A549 (cell line): Measurements from ENCODE around the gene BRSK2. TPM values are rescaled to one million over a fixed set of nuclear protein-coding genes. Genes with fewer than 3 reads are reported as not detected.

Source experiments
- ATAC-seq, 2 experiments: fragments of 200-7000 bp in 1 of 2; fragments of >200 bp in 1 of 2; cut with Nextera tagmentation in 1 of 2; cut with Tn5 transposase in 1 of 2; 3 replicates each; pipeline versions ENCODE4 v1.8.0 to v1.9.1; 2018 to 2020; ENCODE audit warnings: mild to moderate bottlenecking in 1 of 2, moderate library complexity in 1 of 2
- CTCF ChIA-PET: fragments of 300-600 bp; sonication (Branson Sonifier 250); formaldehyde crosslinking; extraction: SDS; loops from one replicate; lab custom pipeline; 2021; ENCODE audit warnings: antibody characterized with exemption, inconsistent platforms; lab: Yijun Ruan, JAX
- POLR2A ChIA-PET: fragments of 350-600 bp; formaldehyde crosslinking; extraction: SDS; loops from one replicate; lab custom pipeline; 2021; ENCODE audit warnings: antibody characterized with exemption, inconsistent platforms; lab: Yijun Ruan, JAX
- DNase-seq, 2 experiments: peaks; one replicate each; pipeline versions ENCODE4 v3.0.0 to v3.0.0-alpha.2; 2011 to 2016; ENCODE audit warnings: low read depth in 1 of 2, low spot score in 1 of 2
- FAIRE-seq: peaks from 2 replicates; lab custom pipeline; 2011; peaks lifted over from hg19 to GRCh38; lab: Jason Lieb, UNC
- H3K27ac ChIP-seq, 2 experiments: fragments of >200 bp; sonication (Bioruptor Twin); formaldehyde crosslinking; 3 replicates each; pipeline ENCODE4 v1.5.1; 2016 to 2017
- H3K4me1 ChIP-seq: fragments of >200 bp; sonication (Bioruptor Twin); formaldehyde crosslinking; 3 replicates; pipeline ENCODE4 v1.6.1; 2016
- H3K4me2 ChIP-seq: fragments of >200 bp; sonication (Bioruptor Twin); formaldehyde crosslinking; 3 replicates; pipeline ENCODE4 v1.6.1; 2016
- H3K4me3 ChIP-seq: fragments of >200 bp; sonication (Bioruptor Twin); formaldehyde crosslinking; 3 replicates; pipeline ENCODE4 v1.5.1; 2016
- H3K9me3 ChIP-seq: fragments of >200 bp; sonication (Bioruptor Twin); formaldehyde crosslinking; 3 replicates; pipeline ENCODE4 v1.6.1; 2016
- BHLHE40 ChIP-seq: IDR thresholded peaks from 2 replicates; pipeline ENCODE4 v1.6.1; 2012; ENCODE audit warnings: low read depth, low read length, inconsistent platforms
- CBX2 ChIP-seq: fragments of 200-600 bp; sonication (generic); IDR thresholded peaks from 2 replicates; pipeline ENCODE4 v1.6.1; 2016; ENCODE audit warnings: low read depth, mild to moderate bottlenecking, borderline replicate concordance
- CBX8 ChIP-seq: fragments of 200-600 bp; sonication (generic); IDR thresholded peaks from 2 replicates; pipeline ENCODE4 v1.6.1; 2016
- CHD2 ChIP-seq: fragments of 150-350 bp; IDR thresholded peaks from 2 replicates; pipeline ENCODE4 v1.6.1; 2014; ENCODE audit warnings: low read length; ENCODE audit not compliant: partially characterized antibody
- CHD4 ChIP-seq: fragments of 200-600 bp; sonication (generic); IDR thresholded peaks from 2 replicates; pipeline ENCODE4 v1.6.1; 2016; ENCODE audit warnings: antibody characterized with exemption, mild to moderate bottlenecking, borderline replicate concordance
- EHMT2 ChIP-seq: fragments of 200-600 bp; sonication (generic); IDR thresholded peaks from 2 replicates; pipeline ENCODE4 v1.6.1; 2016; ENCODE audit warnings: antibody characterized with exemption, low read depth, mild to moderate bottlenecking, moderate library complexity
- FOSL2 ChIP-seq, 2 experiments: fragments of 450-650 bp in 1 of 2; fragments of >200 bp in 1 of 2; sonication (Bioruptor Twin) in 1 of 2; formaldehyde crosslinking; IDR thresholded peaks; 2 replicates each; pipeline versions ENCODE4 v1.5.0 to v1.6.1; 2016 to 2020; ENCODE audit warnings: mild to moderate bottlenecking in 1 of 2, moderate library complexity in 1 of 2
- HOXA7 ChIP-seq: fragments of 250-450 bp; sonication (Bioruptor Pico); IDR thresholded peaks from 2 replicates; pipeline ENCODE4 v1.5.0; 2020; ENCODE audit warnings: mild to moderate bottlenecking, moderate library complexity
- HOXB5 ChIP-seq: fragments of 250-450 bp; sonication (Bioruptor Pico); IDR thresholded peaks from 2 replicates; pipeline ENCODE4 v1.5.0; 2020; ENCODE audit warnings: mild to moderate bottlenecking, moderate library complexity
- MAFK ChIP-seq: fragments of 450-650 bp; IDR thresholded peaks from 2 replicates; pipeline ENCODE4 v1.6.1; 2014; ENCODE audit not compliant: partially characterized antibody
- MAZ ChIP-seq: fragments of 150-350 bp; IDR thresholded peaks from 2 replicates; pipeline ENCODE4 v1.6.1; 2014; ENCODE audit warnings: antibody characterized with exemption, low read depth, low read length, borderline replicate concordance
- MYC ChIP-seq: IDR thresholded peaks from 2 replicates; pipeline ENCODE4 v1.6.1; 2012; ENCODE audit warnings: mild to moderate bottlenecking, inconsistent platforms, low read length, improper control_type of control experiment, borderline replicate concordance
- NFE2L2 ChIP-seq: fragments of 150-350 bp; conservative IDR thresholded peaks from 2 replicates; pipeline ENCODE4 v1.6.1; 2014; ENCODE audit warnings: low read length
- NPAS2 ChIP-seq: fragments of 250-450 bp; sonication (Bioruptor Pico); IDR thresholded peaks from 2 replicates; pipeline ENCODE4 v1.8.0; 2022; ENCODE audit warnings: mild to moderate bottlenecking, moderate library complexity, borderline replicate concordance
- POLR2A ChIP-seq: IDR thresholded peaks from 2 replicates; pipeline ENCODE4 v1.6.1; 2012; ENCODE audit warnings: mild to moderate bottlenecking, low read length
- RARB ChIP-seq: fragments of 250-450 bp; sonication (Bioruptor Pico); IDR thresholded peaks from 2 replicates; pipeline ENCODE4 v1.8.0; 2021; ENCODE audit warnings: mild to moderate bottlenecking, moderate library complexity
- RCOR1 ChIP-seq: fragments of 150-350 bp; IDR thresholded peaks from 2 replicates; pipeline ENCODE4 v1.6.1; 2014; ENCODE audit warnings: antibody characterized with exemption, low read length, low read depth
- RNF2 ChIP-seq: fragments of 200-600 bp; sonication (generic); IDR thresholded peaks from 2 replicates; pipeline ENCODE4 v1.6.1; 2016; ENCODE audit warnings: low read depth, mild to moderate bottlenecking, antibody characterized with exemption, moderate library complexity, borderline replicate concordance
- ZFP36 ChIP-seq: fragments of 450-650 bp; IDR thresholded peaks from 2 replicates; pipeline ENCODE4 v1.6.1; 2014; ENCODE audit warnings: borderline replicate concordance; ENCODE audit not compliant: partially characterized antibody
- WGBS: methylation state at CpG from one replicate; pipeline ENCODE4 v1.1.6; 2017; ENCODE audit errors: missing lambda C conversion rate; 5-methylcytosine and 5-hydroxymethylcytosine counted together
- polyA plus RNA-seq, 4 experiments: library from polyadenylated mRNA; depleted of rRNA in 3 of 4; stranded (reverse); fragments of >200 nt; fragmentation: RNase III in 1 of 4; extraction: RNeasy Plus Mini Kit Qiagen cat#74134 plus additional on column Dnase treatment in 1 of 4; gene quantifications; 2 replicates in 3 of 4; 3 replicates in 1 of 4; pipeline ENCODE4 v1.2.3, GENCODE V29; 2011 to 2017
- TF ChIP-seq, protein P1 (sequence below): fragments of 450-650 bp; IDR thresholded peaks from 2 replicates; pipeline ENCODE4 v1.6.1; 2014; ENCODE audit warnings: antibody characterized with exemption
- TF ChIP-seq, protein P2 (sequence below): fragments of 250-450 bp; sonication (Bioruptor Pico); IDR thresholded peaks from 2 replicates; pipeline ENCODE4 v1.5.0; 2021; ENCODE audit warnings: mild to moderate bottlenecking, moderate library complexity, borderline replicate concordance
- TF ChIP-seq, protein P3 (sequence below): fragments of 150-350 bp; IDR thresholded peaks from 2 replicates; pipeline ENCODE4 v1.6.1; 2014; ENCODE audit warnings: low read depth, mild to moderate bottlenecking, low read length
- TF ChIP-seq, protein P4 (sequence below): fragments of >200 bp; sonication (Bioruptor Twin); formaldehyde crosslinking; IDR thresholded peaks from 3 replicates; pipeline ENCODE4 v1.6.1; 2016

BRSK2 gene
- polyA plus RNA-seq, 2 of the 4 experiments (the other 2 are of a cell fraction) = 3.8 to 10.1 TPM

DNA sequence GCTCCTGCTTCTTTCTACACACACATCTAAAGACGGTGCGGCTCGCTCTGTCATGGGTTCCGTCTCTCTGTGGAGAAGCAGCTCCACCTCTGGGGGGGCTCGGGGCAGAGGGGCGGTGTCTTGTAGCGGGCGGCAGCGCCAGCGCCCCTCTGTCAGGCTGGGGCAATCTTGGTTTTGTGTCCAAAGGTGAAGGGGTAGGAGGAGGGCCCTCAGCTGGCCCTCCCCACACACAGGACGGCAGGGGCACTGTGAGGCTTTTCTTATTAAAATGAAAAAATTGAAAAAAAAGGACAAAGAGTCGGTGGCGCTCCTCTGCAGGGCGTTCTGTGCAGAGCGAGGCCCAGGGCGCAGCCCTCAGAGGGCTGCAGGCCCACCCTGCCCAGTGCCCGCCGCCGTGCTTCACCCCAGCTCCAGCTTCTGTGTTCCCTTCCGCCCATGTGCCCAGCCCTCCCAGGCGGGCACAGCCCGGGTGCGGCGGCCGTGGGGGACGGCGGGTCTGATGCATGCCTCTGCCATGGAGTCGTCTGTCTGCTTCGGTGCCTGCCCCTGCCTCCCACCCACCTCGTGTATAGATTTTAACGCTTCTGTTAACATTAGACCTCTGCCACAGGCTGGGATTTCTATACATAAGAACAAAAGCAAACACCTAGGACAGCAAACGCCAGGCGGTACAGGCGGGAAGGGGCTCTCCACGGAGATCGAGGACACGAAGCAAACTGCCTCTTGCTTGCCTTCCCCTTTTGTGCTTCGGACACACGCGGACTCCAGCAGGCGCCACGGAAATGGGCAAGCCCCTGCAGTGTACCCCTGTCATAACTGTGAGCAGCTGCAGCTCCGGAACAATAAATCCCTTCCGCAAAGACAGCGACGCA lies 72.3 kb downstream of the BRSK2 start:
- FAIRE-seq = no peak
- no peaks in the 10 kb centered on the region for H3K9me3 ChIP-seq
- DNase-seq = no peak
- H3K4me2 ChIP-seq = no peak overlapping the region
- no peak for ATAC-seq
- ChIA-PET POLR2A (no interaction called here), CTCF (interaction anchor here (1.2 to 1.3 kb wide), 2 partner anchors 24 to 113 kb away, joined by 3 read pairs; no protein-coding TSS in a partner anchor)
- TF ChIP-seq, protein P1, sequence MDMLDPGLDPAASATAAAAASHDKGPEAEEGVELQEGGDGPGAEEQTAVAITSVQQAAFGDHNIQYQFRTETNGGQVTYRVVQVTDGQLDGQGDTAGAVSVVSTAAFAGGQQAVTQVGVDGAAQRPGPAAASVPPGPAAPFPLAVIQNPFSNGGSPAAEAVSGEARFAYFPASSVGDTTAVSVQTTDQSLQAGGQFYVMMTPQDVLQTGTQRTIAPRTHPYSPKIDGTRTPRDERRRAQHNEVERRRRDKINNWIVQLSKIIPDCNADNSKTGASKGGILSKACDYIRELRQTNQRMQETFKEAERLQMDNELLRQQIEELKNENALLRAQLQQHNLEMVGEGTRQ = no peak
- TF ChIP-seq RNF2 (no peak), NFE2L2 (no peak), RARB (CRISPR knock-in tag) (no peak), HOXA7 (CRISPR knock-in tag) (no peak), FOSL2 (IDR thresholded peaks at IDR 0.05) (no peak), FOSL2 (CRISPR knock-in tag; IDR thresholded peaks at IDR 0.05) (no peak), CBX2 (no peak), MYC (no peak), RCOR1 (no peak), CHD4 (no peak), ZFP36 (no peak), CBX8 (no peak)
- TF ChIP-seq, protein P2, sequence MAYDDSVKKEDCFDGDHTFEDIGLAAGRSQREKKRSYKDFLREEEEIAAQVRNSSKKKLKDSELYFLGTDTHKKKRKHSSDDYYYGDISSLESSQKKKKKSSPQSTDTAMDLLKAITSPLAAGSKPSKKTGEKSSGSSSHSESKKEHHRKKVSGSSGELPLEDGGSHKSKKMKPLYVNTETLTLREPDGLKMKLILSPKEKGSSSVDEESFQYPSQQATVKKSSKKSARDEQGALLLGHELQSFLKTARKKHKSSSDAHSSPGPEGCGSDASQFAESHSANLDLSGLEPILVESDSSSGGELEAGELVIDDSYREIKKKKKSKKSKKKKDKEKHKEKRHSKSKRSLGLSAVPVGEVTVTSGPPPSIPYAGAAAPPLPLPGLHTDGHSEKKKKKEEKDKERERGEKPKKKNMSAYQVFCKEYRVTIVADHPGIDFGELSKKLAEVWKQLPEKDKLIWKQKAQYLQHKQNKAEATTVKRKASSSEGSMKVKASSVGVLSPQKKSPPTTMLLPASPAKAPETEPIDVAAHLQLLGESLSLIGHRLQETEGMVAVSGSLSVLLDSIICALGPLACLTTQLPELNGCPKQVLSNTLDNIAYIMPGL (CRISPR knock-in tag) = no peak
- peaks cover 6% of the 10 kb centered on the region; the same call in 1 of the 3 replicates for H3K4me1 ChIP-seq
- H3K4me3 ChIP-seq = no peak overlapping the region
- H3K27ac ChIP-seq = no peak overlapping the region
- WGBS = 95% methylated on average over 43 of the region's 46 CpGs

DNA sequence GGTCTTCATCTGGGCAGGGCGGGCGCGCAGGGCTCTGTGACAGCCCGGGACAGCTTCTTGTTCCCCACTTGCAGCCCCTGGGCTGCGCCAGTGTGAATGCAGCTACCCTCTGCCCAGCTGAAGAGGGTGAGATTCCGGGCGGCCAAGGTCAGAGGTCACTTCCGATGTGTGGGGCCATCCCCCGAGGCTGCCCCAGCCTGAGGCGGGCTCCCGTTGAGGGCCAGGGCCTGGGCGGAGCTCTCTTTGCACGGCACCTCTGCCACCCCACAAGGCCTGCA lies 72.9 kb downstream of the BRSK2 start:
- TF ChIP-seq HOXB5 (CRISPR knock-in tag) = no peak
- no peak for TF ChIP-seq RNF2
- TF ChIP-seq EHMT2 = no peak
- no peak for TF ChIP-seq CHD2
- TF ChIP-seq, protein P3, sequence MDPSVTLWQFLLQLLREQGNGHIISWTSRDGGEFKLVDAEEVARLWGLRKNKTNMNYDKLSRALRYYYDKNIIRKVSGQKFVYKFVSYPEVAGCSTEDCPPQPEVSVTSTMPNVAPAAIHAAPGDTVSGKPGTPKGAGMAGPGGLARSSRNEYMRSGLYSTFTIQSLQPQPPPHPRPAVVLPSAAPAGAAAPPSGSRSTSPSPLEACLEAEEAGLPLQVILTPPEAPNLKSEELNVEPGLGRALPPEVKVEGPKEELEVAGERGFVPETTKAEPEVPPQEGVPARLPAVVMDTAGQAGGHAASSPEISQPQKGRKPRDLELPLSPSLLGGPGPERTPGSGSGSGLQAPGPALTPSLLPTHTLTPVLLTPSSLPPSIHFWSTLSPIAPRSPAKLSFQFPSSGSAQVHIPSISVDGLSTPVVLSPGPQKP = no peak
- TF ChIP-seq MAFK = no peak
- TF ChIP-seq RCOR1 = no peak
- no peak for TF ChIP-seq MAZ
- no peak for TF ChIP-seq RARB (CRISPR knock-in tag)
- TF ChIP-seq, protein P4, sequence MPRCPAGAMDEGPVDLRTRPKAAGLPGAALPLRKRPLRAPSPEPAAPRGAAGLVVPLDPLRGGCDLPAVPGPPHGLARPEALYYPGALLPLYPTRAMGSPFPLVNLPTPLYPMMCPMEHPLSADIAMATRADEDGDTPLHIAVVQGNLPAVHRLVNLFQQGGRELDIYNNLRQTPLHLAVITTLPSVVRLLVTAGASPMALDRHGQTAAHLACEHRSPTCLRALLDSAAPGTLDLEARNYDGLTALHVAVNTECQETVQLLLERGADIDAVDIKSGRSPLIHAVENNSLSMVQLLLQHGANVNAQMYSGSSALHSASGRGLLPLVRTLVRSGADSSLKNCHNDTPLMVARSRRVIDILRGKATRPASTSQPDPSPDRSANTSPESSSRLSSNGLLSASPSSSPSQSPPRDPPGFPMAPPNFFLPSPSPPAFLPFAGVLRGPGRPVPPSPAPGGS = no peak
- TF ChIP-seq NPAS2 (CRISPR knock-in tag) = no peak
- TF ChIP-seq POLR2A = no peak
- TF ChIP-seq BHLHE40 = no peak
- peaks cover 6% of the 10 kb centered on the region; the same call in 1 of the 3 replicates for H3K4me1 ChIP-seq
- 90% methylated on average over 8 of the region's 13 CpGs for WGBS
- H3K4me2 ChIP-seq = no peak overlapping the region
- DNase-seq (no peak), ATAC-seq (no peak), FAIRE-seq (no peak)
- H3K9me3 ChIP-seq = no peaks in the 10 kb centered on the region
- H3K27ac ChIP-seq = no peak overlapping the region
- no peak overlapping the region for H3K4me3 ChIP-seq
- ChIA-PET POLR2A (no interaction called here), CTCF (interaction anchor here (1.3 kb wide), 2 partner anchors 84 to 112 kb away, joined by 3 to 6 read pairs; no protein-coding TSS in a partner anchor)
